AG10803 (cell line): ENCODE data around the gene HK1.

Source experiments
- DNase-seq: peaks from one replicate; pipeline ENCODE4 v3.0.0; 2010; ENCODE audit warnings: low read depth
- H3K4me3 ChIP-seq: 2 replicates; pipeline ENCODE4 v1.5.1; 2011; ENCODE audit warnings: mild to moderate bottlenecking, low read length, control low read depth
- CTCF ChIP-seq: conservative IDR thresholded peaks from 2 replicates; pipeline ENCODE4 v1.5.1; 2011; ENCODE audit warnings: mild to moderate bottlenecking, low read length, control low read depth, inconsistent platforms

Gene HK1

DNA sequence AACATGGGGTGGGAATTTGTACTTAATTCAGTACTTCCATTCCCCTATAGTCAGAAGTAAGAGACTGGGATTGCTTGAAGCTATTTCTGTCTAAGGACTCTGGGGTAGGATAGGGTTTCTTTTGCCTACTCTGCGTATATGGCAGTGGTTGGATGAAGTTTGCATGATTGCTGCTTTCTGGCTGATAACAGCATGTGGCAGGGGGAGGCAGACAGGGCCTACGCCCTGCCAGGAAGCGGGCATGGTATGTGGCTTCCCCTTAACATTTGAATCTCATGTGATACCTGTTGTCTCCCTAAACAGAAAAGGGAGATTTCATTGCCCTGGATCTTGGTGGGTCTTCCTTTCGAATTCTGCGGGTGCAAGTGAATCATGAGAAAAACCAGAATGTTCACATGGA, 81.3 kb downstream of the HK1 start:
- no peak overlapping the region for H3K4me3 ChIP-seq
- TF ChIP-seq CTCF, result no peak
- DNase-seq, result no peak

- DNase-seq, result peak; percentile 84
- H3K4me3 ChIP-seq, result no peak overlapping the region
- no peak for TF ChIP-seq CTCF
Measured at GRCh38 chr10:69360485-69361302, 82.4 kb downstream of the HK1 start.

GRCh38 chr10:69361303-69361614, 83.0 kb downstream of the HK1 start:
- DNase-seq, result no peak
- no peak overlapping the region for H3K4me3 ChIP-seq
- no peak for TF ChIP-seq CTCF

DNA sequence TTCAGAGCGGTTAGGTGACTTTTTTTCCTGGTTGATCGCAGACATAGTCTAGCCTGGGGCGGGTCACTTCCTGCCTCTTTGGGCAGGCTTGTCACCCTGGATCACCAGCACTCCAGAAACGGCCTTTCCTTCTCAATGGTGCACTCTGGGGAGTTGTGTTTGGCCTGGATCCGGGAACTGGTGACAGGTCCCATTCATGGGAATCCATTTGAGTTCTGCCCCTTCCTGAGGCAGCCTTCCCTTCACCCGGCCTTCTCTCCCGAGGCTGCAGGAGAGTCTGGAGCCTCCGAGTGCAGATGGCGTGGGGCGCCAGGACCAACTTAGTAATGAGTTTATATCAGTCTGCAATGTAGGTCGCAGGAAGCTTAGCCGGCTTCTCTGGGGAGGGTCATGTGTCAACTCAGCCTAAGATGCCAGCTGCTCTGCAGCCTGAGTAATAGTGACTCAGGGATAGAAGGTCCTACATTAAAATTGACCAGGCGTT, 84.2 kb downstream of the HK1 start:
- TF ChIP-seq CTCF, result no peak
- no peak overlapping the region for H3K4me3 ChIP-seq
- DNase-seq, result peak; percentile 52

DNA sequence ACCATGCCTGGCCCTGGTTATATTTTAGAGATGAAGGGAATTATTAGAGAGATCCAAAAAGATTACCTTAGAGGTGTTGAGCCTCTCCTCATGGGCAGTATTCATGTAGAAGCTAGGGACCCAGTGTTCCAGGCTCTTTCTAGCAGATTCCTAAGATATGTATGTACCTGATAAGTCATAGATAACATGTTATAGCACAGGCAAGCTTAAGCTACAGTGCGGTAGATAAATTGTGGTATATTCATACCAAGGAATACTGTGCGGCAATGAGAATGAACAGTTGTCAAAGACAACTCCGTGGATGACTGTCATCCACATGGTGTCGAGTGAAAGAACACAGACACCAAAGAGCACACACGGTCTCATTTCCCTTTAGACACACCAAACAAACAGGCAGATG, 85.4 kb downstream of the HK1 start:
- no peak overlapping the region for H3K4me3 ChIP-seq
- TF ChIP-seq CTCF, result no peak
- no peak for DNase-seq

DNA sequence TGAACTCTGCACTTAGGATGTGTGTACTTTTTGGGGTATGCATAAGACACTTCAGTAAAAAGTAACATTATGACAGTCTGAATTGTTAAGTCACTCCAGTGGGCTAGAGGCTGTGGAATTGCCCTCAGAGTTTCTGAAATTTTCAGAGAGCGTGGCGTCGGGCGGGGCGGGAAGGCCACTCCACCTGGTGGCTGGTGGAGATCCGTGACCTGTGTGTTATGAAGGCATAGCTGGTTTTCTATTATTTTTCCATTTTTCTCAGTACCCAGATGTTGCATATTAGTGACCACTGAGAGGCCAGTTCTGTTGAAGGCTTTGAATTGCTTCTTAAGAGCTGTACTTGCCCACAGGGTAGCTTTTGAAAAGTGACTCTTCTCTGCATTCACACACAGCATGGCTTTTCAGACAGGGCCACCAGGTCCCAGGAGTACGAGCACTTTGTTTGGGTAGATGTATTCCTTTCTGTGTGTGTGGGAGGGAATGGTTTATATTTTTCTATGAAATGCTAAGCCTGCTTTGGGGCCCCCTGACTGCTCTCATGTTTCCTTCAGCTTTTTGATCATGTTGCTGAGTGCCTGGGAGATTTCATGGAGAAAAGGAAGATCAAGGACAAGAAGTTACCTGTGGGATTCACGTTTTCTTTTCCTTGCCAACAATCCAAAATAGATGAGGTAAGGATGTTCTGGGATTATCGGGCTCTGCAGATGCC, 86.1 kb downstream of the HK1 start:
- no peak for TF ChIP-seq CTCF
- DNase-seq, result no peak
- H3K4me3 ChIP-seq, result no peak overlapping the region

GRCh38 chr10:69366738-69367137, 88.4 kb downstream of the HK1 start:
- no peak for DNase-seq
- no peak overlapping the region for H3K4me3 ChIP-seq
- TF ChIP-seq CTCF, result no peak
